Caco-2 (cell line): ENCODE measurements around the gene GDPD4. TPM values are rescaled to one million over a fixed set of nuclear protein-coding genes. Genes with fewer than 3 reads are reported as not detected.

ENCODE experiments used
- BruUV-seq: library from RNA; stranded (reverse); fragments of 400-500 nt; replicated peaks from 2 replicates; lab custom pipeline; 2021; lab: Mats Ljungman, UMichigan
- CTCF ChIA-PET: fragments of 300-600 bp; sonication (Branson Sonifier 250); formaldehyde crosslinking; loops from one replicate; lab custom pipeline; 2022; ENCODE audit warnings: antibody characterized with exemption; lab: Charles Lee
- POLR2A ChIA-PET: fragments of 300-600 bp; sonication (Branson Sonifier 250); formaldehyde crosslinking; loops from one replicate; lab custom pipeline; 2022; ENCODE audit warnings: antibody characterized with exemption; lab: Charles Lee
- DNase-seq, 2 experiments: peaks; one replicate each; pipeline versions ENCODE4 v3.0.0 to v3.0.0-alpha.2; 2020 to 2022
- H3K27me3 ChIP-seq: replicated peaks from 2 replicates; pipeline ENCODE4 v1.6.0; 2011; ENCODE audit warnings: low read length; ENCODE audit not compliant: control insufficient read depth, insufficient read depth
- H3K36me3 ChIP-seq: 2 replicates; pipeline ENCODE4 v1.5.1; 2011; ENCODE audit warnings: low read length; ENCODE audit not compliant: control insufficient read depth, insufficient read depth
- H3K4me1 ChIP-seq: fragments of 250-450 bp; sonication (Bioruptor Pico); 2 replicates; pipeline ENCODE4 v1.5.1; 2020; ENCODE audit warnings: mild to moderate bottlenecking
- H3K4me3 ChIP-seq: 2 replicates; pipeline ENCODE4 v1.5.1; 2011; ENCODE audit warnings: low read depth, mild to moderate bottlenecking, control low read depth, low read length
- H3K9me3 ChIP-seq: fragments of 250-450 bp; sonication (Bioruptor Pico); 2 replicates; pipeline ENCODE4 v1.5.1; 2020; ENCODE audit warnings: mild to moderate bottlenecking, moderate library complexity
- H3K27ac Mint-ChIP-seq: one replicate; pipeline ENCODE4 v1.8.0; 2022; ENCODE audit warnings: mixed read lengths; ENCODE audit not compliant: unreplicated experiment
- H3K27me3 Mint-ChIP-seq: one replicate; pipeline ENCODE4 v1.8.0; 2022; ENCODE audit warnings: mixed read lengths; ENCODE audit not compliant: insufficient read depth, unreplicated experiment
- H3K36me3 Mint-ChIP-seq: one replicate; pipeline ENCODE4 v1.8.0; 2022; ENCODE audit warnings: mild to moderate bottlenecking, mixed read lengths; ENCODE audit not compliant: insufficient read depth, unreplicated experiment
- H3K4me1 Mint-ChIP-seq: one replicate; pipeline ENCODE4 v1.8.0; 2022; ENCODE audit warnings: low read depth, mixed read lengths; ENCODE audit not compliant: unreplicated experiment
- H3K4me3 Mint-ChIP-seq: one replicate; pipeline ENCODE4 v1.8.0; 2022; ENCODE audit warnings: mild to moderate bottlenecking, moderate library complexity, mixed read lengths; ENCODE audit not compliant: unreplicated experiment
- H3K9me3 Mint-ChIP-seq: one replicate; pipeline ENCODE4 v1.8.0; 2022; ENCODE audit warnings: mixed read lengths; ENCODE audit not compliant: unreplicated experiment
- CTCF ChIP-seq, 2 experiments: fragments of 200-600 bp in 1 of 2; IDR thresholded peaks; 1 replicate in 1 of 2; 2 replicates in 1 of 2; pipeline versions ENCODE4 v1.5.1 to v1.8.0; 2011 to 2022; ENCODE audit warnings: antibody characterized with exemption in 1 of 2, control low read depth in 1 of 2, inconsistent platforms in 1 of 2, low read depth in 1 of 2, low read length in 1 of 2, mild to moderate bottlenecking in 1 of 2, moderate library complexity in 1 of 2; ENCODE audit not compliant: insufficient read depth in 1 of 2, severe bottlenecking in 1 of 2, unreplicated experiment in 1 of 2
- intact Hi-C: fragments of 100-400 bp; cut with micrococcal nuclease; formaldehyde crosslinking; loops from one replicate; pipeline ENCODE4 v1.10.0; 2022; ENCODE audit not compliant: unreplicated experiment
- total RNA-seq: library from RNA; stranded (reverse); gene quantifications from 2 replicates; pipeline ENCODE4 v1.2.3, GENCODE V29; 2022

The GDPD4 gene
- total RNA-seq, 1 experiment from 2014 or later = not detected

GRCh38 chr11:77213029-77213579, 88.4 kb downstream of the GDPD4 start:
- H3K27me3 ChIP-seq = no peaks in the 10 kb centered on the region; the same call in 1 of the 2 replicates
- no peak overlapping the region for H3K4me3 ChIP-seq
- CTCF ChIA-PET = interaction anchor here (1.5 kb wide), 1 partner anchor 86 kb away, joined by 3 read pairs; no protein-coding TSS in a partner anchor
- intact Hi-C loops = no loop called here
- no peaks in the 10 kb centered on the region for H3K4me1 Mint-ChIP-seq
- H3K4me1 ChIP-seq = no peaks in the 10 kb centered on the region
- DNase-seq = no peak
- no peaks in the 10 kb centered on the region for H3K9me3 Mint-ChIP-seq
- no peak for TF ChIP-seq CTCF (IDR thresholded peaks at IDR 0.05; ENCODE audit: insufficient read depth in 1 of 2, low read depth in 1 of 2, low read length in 1 of 2, severe bottlenecking in 1 of 2, unreplicated experiment in 1 of 2)
- H3K9me3 ChIP-seq = no peaks in the 10 kb centered on the region
- H3K36me3 Mint-ChIP-seq = no peaks in the 10 kb centered on the region
- POLR2A ChIA-PET = no interaction called here
- no peaks in the 10 kb centered on the region for H3K27me3 Mint-ChIP-seq
- no peak overlapping the region for H3K4me3 Mint-ChIP-seq
- no TSS peak for BruUV-seq
- no peak overlapping the region for H3K27ac Mint-ChIP-seq
- no peaks in the 10 kb centered on the region for H3K36me3 ChIP-seq

GRCh38 chr11:77212314-77213007, 89.0 kb downstream of the GDPD4 start:
- H3K9me3 ChIP-seq = no peaks in the 10 kb centered on the region
- TF ChIP-seq CTCF (IDR thresholded peaks at IDR 0.05; ENCODE audit: insufficient read depth in 1 of 2, low read depth in 1 of 2, low read length in 1 of 2, severe bottlenecking in 1 of 2, unreplicated experiment in 1 of 2) = no peak
- BruUV-seq = no TSS peak
- no peaks in the 10 kb centered on the region for H3K4me1 ChIP-seq
- H3K36me3 Mint-ChIP-seq = no peaks in the 10 kb centered on the region
- no peaks in the 10 kb centered on the region for H3K4me1 Mint-ChIP-seq
- H3K4me3 ChIP-seq = no peak overlapping the region
- no peaks in the 10 kb centered on the region; the same call in 1 of the 2 replicates for H3K27me3 ChIP-seq
- no peaks in the 10 kb centered on the region for H3K27me3 Mint-ChIP-seq
- DNase-seq = peak in 1 of 2 experiments; percentile 1
- ChIA-PET CTCF (interaction anchor here (1.5 kb wide), 1 partner anchor 85 kb away, joined by 3 read pairs; no protein-coding TSS in a partner anchor), POLR2A (no interaction called here)
- no peak overlapping the region for H3K4me3 Mint-ChIP-seq
- no peaks in the 10 kb centered on the region for H3K36me3 ChIP-seq
- H3K9me3 Mint-ChIP-seq = no peaks in the 10 kb centered on the region
- intact Hi-C loops = no loop called here
- H3K27ac Mint-ChIP-seq = no peak overlapping the region

- no peaks in the 10 kb centered on the region for H3K9me3 ChIP-seq
- no peak overlapping the region for H3K4me3 Mint-ChIP-seq
- peak in 1 of 2 experiments; percentile 3 for DNase-seq
- H3K27ac Mint-ChIP-seq = no peak overlapping the region
- H3K27me3 Mint-ChIP-seq = no peaks in the 10 kb centered on the region
- H3K36me3 ChIP-seq = no peaks in the 10 kb centered on the region
- CTCF ChIA-PET = interaction anchor here (1.5 kb wide), 1 partner anchor 85 kb away, joined by 3 read pairs; no protein-coding TSS in a partner anchor
- no TSS peak for BruUV-seq
- no peaks in the 10 kb centered on the region for H3K27me3 ChIP-seq
- no peaks in the 10 kb centered on the region for H3K36me3 Mint-ChIP-seq
- POLR2A ChIA-PET = no interaction called here
- no peak for TF ChIP-seq CTCF (IDR thresholded peaks at IDR 0.05; ENCODE audit: insufficient read depth in 1 of 2, low read depth in 1 of 2, low read length in 1 of 2, severe bottlenecking in 1 of 2, unreplicated experiment in 1 of 2)
- H3K9me3 Mint-ChIP-seq = no peaks in the 10 kb centered on the region
- no peak overlapping the region for H3K4me3 ChIP-seq
- H3K4me1 Mint-ChIP-seq = no peaks in the 10 kb centered on the region
- intact Hi-C loops = no loop called here
- H3K4me1 ChIP-seq = no peaks in the 10 kb centered on the region
Measured at GRCh38 chr11:77211594-77212251, 89.8 kb downstream of the GDPD4 start.
